SU-DHL-6 (cell line): ENCODE results near the gene CEP126.

Experiments
- CTCF ChIP-seq: fragments of 200-600 bp; sonication (generic); IDR thresholded peaks from one replicate; pipeline ENCODE4 v1.5.1; 2017; ENCODE audit warnings: antibody characterized with exemption, mild to moderate bottlenecking, low read length, moderate library complexity; ENCODE audit not compliant: insufficient read depth, poor library complexity, severe bottlenecking
- EZH2phosphoT487 ChIP-seq: fragments of 200-600 bp; sonication (generic), shearing (Covaris generic); conservative IDR thresholded peaks from 2 replicates; pipeline ENCODE4 v1.6.1; 2018; ENCODE audit warnings: mild to moderate bottlenecking, antibody characterized with exemption, low read length, moderate library complexity, mixed read lengths

GRCh38 chr11:101880222-101880621 lies 34.6 kb upstream of the CEP126 start:
- TF ChIP-seq CTCF (peak; percentile 31), EZH2phosphoT487 (no peak)
